Skeletal muscle cell (primary cell): ENCODE results near the gene STIP1.
A peak's percentile ranks its signal among the peaks of the same experiment; 100 is the strongest.

ENCODE experiments used
- DNase-seq: peaks from one replicate; pipeline ENCODE4 v3.0.0-alpha.2; 2010; ENCODE audit warnings: low read depth
- H3K4me3 ChIP-seq: 2 replicates; pipeline ENCODE4 v1.5.1; 2011; ENCODE audit warnings: low read depth, mild to moderate bottlenecking, control low read depth, low read length, moderate library complexity

STIP1 gene

DNA sequence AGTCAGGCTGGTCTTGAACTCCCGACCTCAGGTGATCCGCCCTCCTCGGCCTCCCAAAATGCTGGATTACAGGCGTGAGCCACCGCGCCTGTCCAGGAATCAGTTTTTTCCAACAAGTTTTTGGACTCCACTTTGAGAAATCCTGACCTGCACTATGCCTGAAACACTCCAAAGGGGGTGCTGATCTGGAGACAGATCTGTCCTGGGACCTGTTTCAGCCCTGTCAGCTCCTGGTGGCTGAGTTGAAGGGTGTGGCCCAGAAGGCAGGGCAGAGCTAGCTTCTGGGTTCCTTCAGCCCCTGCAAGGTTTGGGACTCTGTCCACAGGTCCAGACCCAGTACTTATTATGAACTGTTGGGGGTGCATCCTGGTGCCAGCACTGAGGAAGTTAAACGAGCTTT, 45.6 kb downstream of the STIP1 start:
- DNase-seq: no peak
- H3K4me3 ChIP-seq: no peak overlapping the region

DNA sequence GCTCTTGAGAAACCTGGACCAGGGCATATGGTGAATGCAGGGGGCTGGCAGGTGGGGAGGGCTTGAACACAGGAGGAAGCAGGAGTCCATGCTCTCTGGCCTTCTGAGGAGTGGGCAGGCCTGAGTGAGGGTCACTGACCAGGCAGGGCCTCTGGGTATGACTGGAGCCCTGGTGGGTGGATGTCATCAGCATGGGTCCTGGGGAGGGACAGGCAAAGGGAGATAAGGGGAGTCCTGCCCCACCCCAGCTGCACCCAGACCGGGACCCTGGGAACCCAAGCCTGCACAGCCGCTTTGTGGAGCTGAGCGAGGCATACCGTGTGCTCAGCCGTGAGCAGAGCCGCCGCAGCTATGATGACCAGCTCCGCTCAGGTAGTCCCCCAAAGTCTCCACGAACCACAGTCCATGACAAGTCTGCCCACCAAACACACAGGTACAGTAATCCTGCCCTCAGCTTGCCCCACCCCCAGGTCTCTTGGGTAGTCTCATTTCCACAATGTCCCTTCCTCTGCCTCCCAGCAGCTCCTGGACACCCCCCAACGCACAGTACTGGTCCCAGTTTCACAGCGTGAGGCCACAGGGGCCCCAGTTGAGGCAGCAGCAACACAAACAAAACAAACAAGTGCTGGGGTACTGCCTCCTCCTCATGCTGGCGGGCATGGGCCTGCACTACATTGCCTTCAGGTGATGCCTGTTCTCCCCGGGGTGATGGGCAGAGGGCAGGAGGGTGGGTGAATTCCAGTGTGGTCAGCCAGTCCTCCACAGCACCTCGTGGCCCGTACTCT, 46.4 kb downstream of the STIP1 start:
- DNase-seq: no peak
- no peak overlapping the region for H3K4me3 ChIP-seq

DNA sequence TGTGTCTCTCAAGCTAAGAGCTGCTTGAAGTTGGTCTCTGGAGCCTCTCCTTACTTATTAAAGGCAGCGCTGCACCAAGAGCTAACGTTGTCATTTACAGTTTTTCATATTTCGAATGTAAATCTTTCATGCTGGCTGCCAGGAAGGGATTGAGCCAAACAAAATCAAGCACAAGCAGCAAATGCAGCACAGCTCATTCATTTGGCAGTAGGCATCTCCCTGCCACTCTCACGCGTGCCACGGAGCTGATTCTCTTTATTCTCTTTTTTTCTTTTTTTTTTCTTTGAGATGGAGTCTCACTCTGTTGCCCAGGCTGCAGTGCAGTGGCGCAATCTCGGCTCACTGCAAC, 47.0 kb downstream of the STIP1 start:
- no peak for DNase-seq
- H3K4me3 ChIP-seq: no peak overlapping the region

DNA sequence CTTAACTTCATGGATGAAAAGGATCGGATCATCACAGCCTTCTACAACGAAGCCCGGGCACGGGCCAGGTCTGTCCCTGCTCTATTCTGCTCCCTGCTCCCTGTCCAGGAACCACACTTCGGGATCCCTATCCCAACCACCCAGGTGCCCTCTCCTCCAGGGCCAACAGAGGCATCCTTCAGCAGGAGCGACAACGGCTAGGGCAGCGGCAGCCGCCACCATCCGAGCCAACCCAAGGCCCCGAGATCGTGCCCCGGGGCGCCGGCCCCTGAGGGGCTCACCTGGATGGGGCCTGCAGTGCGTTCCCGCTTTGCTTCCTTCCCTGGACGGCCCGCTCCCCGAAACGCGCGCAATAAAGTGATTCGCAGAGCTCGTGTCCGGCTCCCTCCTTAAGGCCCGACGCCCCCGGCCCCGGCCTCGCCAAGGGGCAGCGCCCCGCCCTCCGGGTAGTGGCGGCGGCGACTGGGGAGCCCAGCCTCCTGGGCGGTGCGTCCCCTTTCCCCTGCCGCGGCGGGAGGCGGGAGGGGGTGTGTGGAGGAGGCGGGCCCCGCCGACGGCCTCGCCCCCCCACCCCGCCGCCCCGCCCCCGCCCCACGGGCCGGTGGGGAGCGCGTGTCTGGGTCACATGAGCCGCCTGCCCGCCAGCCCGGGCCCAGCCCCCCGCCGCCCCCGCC, 48.1 kb downstream of the STIP1 start, which contains the start of gene VEGFB:
Gene VEGFB, plus strand, starts transcription at position 672 of the 674 bp plus-strand sequence. CDS start 250 bp downstream, outside the sequence.
- DNase-seq: no peak
- H3K4me3 ChIP-seq: peak within 1 kb of the TSS; percentile 71

DNA sequence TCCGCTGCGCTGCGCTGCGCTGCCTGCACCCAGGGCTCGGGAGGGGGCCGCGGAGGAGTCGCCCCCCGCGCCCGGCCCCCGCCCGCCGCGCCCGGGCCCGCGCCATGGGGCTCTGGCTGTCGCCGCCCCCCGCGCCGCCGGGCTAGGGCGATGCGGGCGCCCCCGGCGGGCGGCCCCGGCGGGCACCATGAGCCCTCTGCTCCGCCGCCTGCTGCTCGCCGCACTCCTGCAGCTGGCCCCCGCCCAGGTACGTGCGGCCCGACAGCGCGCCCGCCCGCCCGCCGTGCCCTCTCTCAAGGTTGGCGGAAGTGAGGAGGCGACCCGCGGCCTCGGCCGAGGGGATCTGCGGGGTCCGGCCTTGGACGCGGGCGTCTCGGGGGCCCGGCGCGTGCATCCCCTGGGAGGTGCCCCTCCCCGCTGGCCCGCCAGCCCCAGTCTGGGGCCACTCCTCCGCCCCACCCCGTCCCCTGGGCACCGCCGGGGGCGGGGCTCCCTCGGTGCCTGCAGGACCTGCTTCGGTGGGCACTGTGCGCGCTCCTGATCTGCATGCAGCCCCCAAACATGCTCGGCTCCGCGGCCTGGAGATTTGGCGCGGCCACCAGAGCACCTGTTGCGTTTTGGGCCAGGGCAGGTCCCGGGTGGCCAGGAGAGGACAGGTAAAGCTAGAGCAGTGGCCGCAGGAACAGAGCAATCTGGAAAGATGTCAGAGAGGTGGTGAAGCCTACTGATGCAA, 48.8 kb downstream of the STIP1 start:
- no peak for DNase-seq
- peak overlapping the region; percentile 71 for H3K4me3 ChIP-seq

DNA sequence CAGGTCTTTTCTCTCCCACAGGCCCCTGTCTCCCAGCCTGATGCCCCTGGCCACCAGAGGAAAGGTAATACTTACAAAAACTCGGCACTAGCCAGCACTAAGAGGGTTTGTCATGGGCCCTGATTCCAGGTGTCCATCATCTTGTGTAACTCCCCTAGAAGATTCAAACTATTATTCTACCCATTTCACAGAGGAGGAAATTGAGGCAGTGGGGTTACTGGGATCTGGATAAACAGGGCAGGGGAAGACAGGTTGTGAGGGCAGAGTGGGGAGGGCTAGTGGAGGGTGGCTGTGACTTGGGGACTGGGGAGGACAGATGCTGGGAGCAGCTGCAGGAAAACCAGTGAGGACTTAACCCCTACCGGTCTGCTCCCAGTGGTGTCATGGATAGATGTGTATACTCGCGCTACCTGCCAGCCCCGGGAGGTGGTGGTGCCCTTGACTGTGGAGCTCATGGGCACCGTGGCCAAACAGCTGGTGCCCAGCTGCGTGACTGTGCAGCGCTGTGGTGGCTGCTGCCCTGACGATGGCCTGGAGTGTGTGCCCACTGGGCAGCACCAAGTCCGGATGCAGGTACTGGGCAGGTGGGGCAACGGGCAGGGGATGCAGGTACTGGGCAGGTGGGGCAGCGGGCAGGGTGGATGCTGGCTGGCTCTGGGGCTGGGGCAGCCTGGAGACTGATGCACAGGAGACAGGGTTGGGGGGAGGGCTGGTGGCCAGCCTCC, 49.6 kb downstream of the STIP1 start:
- peak overlapping the region; percentile 71 for H3K4me3 ChIP-seq
- DNase-seq: no peak

DNA sequence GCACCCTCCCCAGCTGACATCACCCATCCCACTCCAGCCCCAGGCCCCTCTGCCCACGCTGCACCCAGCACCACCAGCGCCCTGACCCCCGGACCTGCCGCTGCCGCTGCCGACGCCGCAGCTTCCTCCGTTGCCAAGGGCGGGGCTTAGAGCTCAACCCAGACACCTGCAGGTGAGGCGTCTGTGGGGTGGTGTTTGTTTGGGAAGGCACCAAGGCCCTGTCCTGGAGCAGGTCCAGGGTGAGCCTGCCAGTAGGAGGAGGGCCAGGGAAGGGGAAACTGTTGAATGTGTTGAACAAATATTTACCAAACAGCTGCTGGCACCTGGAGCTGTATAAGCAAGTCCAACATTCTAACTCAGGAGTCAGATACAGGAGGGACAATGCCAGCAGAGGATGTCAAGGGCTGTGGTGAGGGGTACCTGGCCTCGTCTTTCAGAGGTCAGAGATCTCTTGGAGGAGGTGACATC, 51.5 kb downstream of the STIP1 start:
- H3K4me3 ChIP-seq: no peak overlapping the region
- DNase-seq: no peak

DNA sequence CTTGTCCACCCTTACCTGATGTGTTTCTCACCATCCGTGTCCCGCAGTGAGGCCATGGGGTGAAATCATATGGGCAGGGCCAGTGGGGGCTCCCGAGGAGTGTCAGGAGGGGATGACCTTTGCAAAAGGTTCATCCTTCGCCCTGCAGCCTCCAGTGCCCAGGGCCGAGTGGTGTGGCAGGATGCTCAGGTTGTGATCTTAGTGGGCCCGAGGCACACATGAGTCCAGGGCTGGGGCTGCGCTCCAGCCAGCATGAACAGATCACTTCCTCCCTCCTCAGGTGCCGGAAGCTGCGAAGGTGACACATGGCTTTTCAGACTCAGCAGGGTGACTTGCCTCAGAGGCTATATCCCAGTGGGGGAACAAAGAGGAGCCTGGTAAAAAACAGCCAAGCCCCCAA, 52.1 kb downstream of the STIP1 start:
- DNase-seq: no peak
- no peak overlapping the region for H3K4me3 ChIP-seq

DNA sequence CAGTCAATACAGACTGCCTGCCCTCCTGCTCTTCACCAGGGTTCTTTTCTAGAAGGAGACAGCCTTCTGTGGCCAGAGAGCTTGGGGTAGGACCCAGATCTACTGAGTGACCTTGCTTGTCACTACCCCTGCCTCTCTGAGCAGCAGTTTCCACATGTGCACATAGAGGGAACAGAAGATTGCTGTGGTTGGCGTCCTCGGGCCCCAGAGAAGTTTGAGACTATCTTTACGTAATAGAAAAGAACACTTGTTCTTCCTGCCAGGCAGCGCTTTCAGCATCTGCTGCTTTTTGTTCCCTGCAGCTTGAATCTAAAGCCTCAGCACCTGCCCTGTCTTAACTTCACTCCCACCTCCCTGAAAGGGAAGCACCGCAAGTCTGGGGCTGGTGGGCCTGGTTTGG, 53.0 kb downstream of the STIP1 start:
- DNase-seq: no peak
- no peak overlapping the region for H3K4me3 ChIP-seq

DNA sequence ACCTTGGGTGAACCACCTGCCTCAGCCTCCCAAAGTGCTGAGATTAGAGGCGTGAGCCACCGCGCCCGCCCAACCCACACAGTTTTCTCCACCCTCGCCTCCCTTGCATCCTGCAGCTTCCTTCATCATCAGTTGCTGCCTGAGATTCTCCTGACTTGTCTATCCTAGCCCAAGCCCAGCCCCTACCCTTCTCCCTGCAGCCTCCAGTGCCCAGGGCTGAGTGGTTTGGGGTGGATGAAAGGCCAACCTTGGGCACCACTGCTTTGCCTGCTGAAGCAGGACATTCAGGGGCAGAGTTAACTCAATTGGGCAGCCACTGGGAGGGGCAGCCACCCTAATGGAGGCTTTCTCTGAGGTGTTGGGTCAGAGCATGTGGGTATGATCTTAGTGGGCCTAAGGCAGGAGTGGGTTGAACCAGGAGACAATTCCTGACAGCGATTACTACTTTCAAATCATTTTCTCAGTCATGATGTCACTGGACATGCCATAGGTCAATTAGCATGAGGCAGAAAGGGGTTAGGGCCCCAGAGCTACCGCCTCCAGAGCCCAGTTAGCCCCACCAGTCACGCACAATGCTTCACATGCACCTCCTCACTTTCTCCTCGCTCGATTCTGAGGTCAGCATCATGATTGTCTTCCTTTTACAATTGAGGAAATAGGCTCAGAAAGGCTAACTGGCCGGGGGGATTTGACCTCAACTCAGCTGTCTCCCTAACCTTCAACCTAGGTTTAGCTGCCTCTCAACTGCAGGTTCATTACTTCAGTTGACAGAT, 53.9 kb downstream of the STIP1 start:
- H3K4me3 ChIP-seq: peak overlapping the region; percentile 84
- DNase-seq: no peak

DNA sequence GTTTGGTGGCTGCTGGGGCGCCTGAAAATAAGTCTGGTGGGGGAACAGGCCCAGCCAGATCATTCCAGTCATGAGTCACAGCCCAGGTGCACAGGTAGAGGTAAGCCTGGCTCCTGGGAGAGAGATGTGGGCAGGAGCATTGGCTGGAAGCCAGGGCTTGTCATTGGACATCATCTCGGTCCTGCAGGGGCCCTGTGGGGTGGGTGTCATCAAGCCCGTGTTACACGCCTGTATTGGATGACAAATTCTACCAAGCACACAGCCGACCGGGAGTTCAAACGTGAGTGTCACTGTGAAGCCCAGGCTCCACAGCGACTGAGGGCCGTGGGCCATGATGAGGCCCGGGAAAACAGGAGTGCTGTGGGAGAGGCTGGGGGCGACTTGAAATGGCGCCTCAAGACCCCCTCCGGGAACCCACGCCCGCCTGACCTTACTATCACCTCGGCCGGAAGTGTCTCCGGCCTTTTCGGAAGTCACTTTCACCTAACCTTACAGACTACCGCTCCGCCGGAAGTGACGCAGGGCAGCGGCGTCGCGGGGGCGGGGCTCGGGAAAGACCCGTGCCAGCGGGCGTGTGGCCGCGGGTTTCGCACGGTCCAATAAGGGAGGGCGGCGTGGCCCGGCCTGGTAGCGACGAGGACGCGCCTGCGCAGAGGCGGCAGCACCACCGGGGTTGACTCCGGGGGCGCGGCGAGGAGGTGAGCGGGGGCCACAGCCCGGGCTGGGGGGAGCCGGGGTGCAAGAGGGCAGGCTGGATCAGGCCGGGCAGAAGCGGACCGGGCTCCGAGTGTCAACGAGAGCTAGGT, 54.7 kb downstream of the STIP1 start, which contains the start of gene FKBP2:
Gene FKBP2, plus strand, starts transcription at position 661 of the 806 bp plus-strand sequence. CDS start 1,293 bp downstream, outside the sequence.
- DNase-seq: peak; percentile 89
- peak within 1 kb of the TSS; percentile 84 for H3K4me3 ChIP-seq

DNA sequence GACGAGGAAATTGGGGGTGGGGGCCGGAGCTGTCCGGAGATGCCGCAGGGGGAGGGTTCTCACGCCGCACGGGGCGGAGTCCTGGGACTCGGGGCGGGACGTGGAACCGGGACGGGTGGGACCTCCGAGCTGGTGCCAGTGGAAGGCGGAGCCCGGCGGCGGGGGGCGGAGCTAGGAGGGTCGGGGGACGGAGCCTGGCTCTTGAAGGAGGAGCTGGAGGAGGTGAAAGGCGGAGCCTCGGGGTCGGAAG, 55.2 kb downstream of the STIP1 start:
- DNase-seq: peak; percentile 95
- peak overlapping the region; percentile 84 for H3K4me3 ChIP-seq

DNA sequence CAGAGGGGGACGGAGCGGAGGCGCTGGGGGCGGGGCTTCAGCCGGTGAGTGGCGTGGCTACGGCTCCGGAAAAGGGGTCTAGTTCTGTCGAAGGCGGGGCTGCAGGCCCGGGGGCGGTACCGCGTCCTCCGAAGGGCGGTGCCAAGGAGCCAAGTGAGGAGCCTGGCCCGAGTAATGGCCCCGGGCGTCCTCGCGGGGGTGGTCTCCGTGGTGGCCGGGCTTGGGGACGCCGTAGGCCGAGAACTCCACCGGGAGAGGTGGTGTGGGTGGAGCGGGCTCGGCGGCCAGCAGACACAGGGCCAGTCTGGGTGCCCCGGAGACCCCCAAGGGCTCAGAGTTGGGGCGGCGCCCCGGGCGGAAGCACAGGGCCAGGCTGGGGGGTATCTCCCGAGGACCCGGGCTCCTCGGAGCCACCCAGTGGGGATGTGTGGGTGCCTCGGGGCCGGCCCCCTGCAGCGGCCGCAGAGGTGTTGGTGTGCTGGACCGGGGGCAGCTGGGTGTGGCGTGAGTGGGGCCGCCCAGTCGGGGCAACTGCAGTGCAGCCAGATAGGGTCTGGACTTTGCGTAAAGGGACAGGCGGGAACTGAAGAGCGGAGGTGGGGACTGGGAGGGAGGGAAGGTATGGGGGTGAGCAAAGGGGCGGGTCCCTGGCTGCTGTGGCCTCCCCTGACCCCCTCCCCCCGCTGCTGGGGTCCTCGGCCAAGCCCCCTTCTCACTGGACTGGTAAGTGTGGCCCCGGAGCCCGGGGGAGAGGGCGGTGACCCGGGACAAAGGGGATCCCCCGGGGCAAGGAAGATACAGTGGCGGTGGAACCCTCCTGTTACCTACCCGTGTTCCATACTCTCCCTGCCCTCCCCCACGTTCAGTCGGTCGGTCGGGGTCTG, 55.8 kb downstream of the STIP1 start:
- no peak for DNase-seq

DNA sequence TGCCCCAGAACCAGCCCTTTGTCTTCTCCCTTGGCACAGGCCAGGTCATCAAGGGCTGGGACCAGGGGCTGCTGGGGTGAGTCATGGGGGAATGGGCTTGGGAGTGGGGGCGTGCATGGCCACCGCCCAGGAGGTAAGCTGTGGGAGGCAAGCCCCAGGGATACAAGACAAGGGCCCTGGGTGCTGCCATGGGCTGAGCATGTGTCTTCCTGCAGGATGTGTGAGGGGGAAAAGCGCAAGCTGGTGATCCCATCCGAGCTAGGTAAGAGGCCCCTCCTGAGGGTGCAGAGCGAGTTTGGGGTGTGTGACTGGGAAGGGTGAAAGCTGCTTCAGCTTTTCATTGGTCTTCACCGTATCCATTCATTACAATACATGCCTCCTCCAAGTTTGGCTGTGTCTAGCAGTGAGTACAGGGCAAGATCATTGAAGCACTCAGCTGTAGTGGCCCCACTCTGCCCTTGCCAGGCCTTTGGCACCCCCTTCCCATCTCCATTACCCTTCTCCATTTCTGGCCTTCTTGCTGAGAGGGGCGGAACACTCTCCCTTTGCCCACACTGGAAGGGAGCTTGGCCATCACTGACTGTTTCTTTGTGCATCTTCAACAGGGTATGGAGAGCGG, 57.4 kb downstream of the STIP1 start:
- DNase-seq: no peak
- peak overlapping the region; percentile 84 for H3K4me3 ChIP-seq

More for the DNA sequence above, 55.8 kb downstream of the STIP1 start:
- peak overlapping the region; percentile 84 for H3K4me3 ChIP-seq

DNA sequence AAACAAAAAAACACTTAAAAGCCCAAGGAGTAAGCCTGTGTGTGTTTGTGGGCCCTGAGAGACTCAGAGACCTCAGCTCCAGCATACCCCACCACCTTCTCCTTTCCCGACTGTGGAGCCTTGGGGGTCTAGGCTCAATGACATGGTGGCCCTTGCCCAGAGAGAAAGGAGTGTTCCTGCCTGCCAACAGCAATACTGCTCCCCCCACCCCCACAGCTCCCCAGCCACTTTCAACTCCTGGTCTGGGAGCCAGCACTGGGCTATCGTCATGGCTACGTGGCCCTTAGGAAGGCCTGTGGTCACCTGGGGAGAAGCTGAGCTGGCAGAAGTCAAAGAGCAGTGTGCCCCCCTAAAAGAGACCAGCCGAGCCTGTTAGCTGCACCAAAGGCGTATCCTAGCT, 58.1 kb downstream of the STIP1 start:
- peak overlapping the region; percentile 7 for H3K4me3 ChIP-seq
- no peak for DNase-seq

DNA sequence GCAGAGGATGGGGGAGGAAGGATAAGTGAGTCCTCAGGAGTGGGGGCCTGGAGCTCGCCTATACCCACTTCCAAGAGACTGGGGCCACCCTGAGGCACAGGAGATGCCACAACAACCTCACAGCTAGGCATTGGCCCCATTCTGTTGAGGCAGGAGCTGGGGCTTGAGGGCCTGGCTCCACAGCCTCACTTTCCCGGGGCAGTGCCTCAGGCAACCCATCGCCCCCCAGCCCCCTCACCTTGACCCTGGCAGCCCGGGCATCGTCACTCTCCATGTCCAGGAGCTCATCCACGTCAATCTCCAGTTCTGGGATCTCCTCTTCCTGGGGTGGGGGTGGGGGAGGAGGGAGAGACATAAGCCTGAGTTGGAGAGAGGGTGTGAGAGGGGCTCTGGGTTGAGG, 59.0 kb downstream of the STIP1 start:
- no peak for DNase-seq
- peak overlapping the region; percentile 91 for H3K4me3 ChIP-seq

DNA sequence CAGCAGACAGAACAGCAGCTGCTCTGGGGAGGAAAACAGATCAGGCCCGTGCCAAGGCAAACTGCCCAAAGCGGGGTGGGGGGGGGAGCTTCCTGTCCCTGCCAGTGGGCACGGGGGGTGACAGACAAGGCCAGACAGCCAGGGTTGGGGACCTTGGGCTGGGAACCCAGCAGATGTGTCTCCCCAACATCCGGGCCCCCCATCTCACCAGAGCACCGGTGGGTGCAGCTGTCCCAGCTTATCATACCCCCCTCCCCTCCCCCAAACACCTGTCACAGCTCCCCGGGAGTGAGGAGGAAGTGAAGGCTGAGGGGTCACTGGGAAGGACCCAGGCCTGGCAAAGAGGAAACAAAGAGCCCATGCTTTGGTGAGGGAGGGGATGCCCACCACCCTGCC, 59.4 kb downstream of the STIP1 start:
- peak overlapping the region; percentile 91 for H3K4me3 ChIP-seq

More for the DNA sequence above, 59.4 kb downstream of the STIP1 start:
- no peak for DNase-seq
